Fibroblast of mammary gland (primary cell): ENCODE results near the gene LEMD2.

ENCODE experiments used
- DNase-seq: peaks from one replicate; pipeline ENCODE4 v3.0.0-alpha.2; 2010; ENCODE audit warnings: low read depth
- H3K4me3 ChIP-seq: 2 replicates; pipeline ENCODE4 v1.5.1; 2011; ENCODE audit warnings: low read depth, mild to moderate bottlenecking, low read length, moderate library complexity; ENCODE audit not compliant: control insufficient read depth
- CTCF ChIP-seq: conservative IDR thresholded peaks from 2 replicates; pipeline ENCODE4 v1.5.1; 2011; ENCODE audit warnings: low read depth, low read length, inconsistent platforms; ENCODE audit not compliant: control insufficient read depth, insufficient read depth

LEMD2 gene

GRCh38 chr6:33727126-33727525 lies 61.8 kb downstream of the LEMD2 start:
- no peak for DNase-seq
- TF ChIP-seq CTCF: no peak
- no peak overlapping the region for H3K4me3 ChIP-seq

DNA sequence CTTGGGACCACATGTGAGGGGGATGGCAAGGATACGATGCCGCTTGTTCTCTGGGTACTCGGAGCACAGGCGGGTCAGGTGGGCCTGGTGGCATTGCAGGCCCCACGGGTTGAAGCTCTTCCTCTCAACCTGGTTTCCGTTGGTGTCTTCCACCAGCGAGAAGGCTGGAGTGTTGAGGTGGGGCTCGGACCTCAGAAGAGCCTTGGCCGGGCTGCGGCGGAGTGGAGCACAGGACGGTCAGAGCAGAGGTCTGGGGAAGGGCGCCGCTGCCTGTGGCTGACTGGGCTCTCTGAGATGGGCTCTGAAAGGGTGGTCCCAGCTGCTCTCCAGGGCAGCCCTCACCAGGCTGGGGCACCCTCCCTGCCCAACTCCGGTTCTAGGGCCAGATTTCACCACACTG lies 62.2 kb downstream of the LEMD2 start:
- no peak for TF ChIP-seq CTCF
- DNase-seq: no peak
- no peak overlapping the region for H3K4me3 ChIP-seq

GRCh38 chr6:33725891-33726673 lies 62.8 kb downstream of the LEMD2 start:
- no peak for DNase-seq
- no peak for TF ChIP-seq CTCF
- H3K4me3 ChIP-seq: no peak overlapping the region

DNA sequence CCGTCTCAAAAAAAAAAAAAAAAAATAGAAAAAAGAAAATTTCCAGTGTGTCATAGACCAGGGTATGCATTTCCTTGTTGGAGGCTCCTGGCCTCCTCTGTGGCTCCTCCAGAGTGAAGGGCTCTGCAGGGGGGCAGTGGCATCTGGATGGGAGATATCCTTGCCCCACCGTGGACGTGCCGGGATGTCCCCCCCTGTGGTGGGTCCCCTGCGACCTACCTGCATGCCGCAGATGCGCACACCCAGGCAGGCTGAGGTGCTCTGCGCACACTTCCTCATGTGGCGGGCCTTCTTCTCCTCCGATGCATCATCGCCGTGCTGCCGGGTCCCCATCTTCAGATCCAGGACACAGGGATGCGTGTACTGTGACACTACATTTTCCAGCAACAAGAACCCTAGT lies 63.7 kb downstream of the LEMD2 start:
- TF ChIP-seq CTCF: no peak
- no peak overlapping the region for H3K4me3 ChIP-seq

GRCh38 chr6:33724102-33725023 lies 64.6 kb downstream of the LEMD2 start:
- DNase-seq: no peak
- TF ChIP-seq CTCF: no peak
- H3K4me3 ChIP-seq: no peak overlapping the region

More for the DNA sequence above, 63.7 kb downstream of the LEMD2 start:
- DNase-seq: no peak

DNA sequence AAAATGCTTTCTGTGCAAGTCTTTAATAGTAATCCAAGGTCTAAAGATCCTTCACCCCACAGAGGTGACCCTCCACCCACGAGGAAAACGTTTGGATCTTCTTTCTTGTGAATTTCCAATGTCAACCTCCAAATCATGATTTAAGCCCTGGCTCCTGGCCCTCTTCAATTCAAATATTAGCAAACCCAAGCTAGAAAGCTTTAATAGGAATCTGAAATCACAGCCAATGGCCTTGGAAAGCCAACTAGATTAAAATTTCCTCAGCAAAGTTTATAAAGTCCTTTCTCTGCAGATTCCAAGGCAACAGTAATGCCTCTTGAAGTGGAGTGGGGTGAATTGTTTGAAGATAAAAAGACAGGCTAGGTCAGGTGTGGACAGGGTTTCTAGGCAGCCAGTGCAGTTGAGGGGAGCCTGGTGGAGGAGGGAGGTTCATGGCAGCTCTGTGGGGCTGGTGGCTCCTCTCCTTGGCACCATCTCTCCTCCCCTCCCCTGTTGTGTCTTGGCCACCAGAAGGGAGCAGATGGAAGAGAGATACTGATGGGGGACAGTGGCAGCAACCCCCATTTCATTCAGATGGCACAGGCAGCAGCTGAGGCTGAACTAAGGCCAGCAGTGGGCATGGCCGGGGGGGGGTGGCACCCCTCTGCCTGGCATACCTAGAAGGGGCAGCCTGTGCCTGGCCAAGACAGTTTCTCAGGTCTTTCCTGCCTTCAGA lies 65.4 kb downstream of the LEMD2 start:
- TF ChIP-seq CTCF: no peak
- DNase-seq: no peak

More for the DNA sequence above, 65.4 kb downstream of the LEMD2 start:
- H3K4me3 ChIP-seq: no peak overlapping the region
